Chondrocyte (in vitro differentiated cells): ENCODE data around the gene CLDN20. TPM values are rescaled to one million over a fixed set of nuclear protein-coding genes. Genes with fewer than 3 reads are reported as not detected.

ENCODE experiments used
- DNase-seq: peaks from one replicate; pipeline ENCODE4 v3.0.0; 2021; ENCODE audit warnings: mixed read lengths, low spot score
- H3K27ac Mint-ChIP-seq: one replicate; pipeline ENCODE4 v1.8.0; 2021; ENCODE audit warnings: mild to moderate bottlenecking, moderate library complexity, mixed read lengths; ENCODE audit not compliant: unreplicated experiment
- H3K27me3 Mint-ChIP-seq: 2 replicates; pipeline ENCODE4 v1.8.0; 2021; ENCODE audit warnings: low read depth, mixed read lengths
- H3K36me3 Mint-ChIP-seq: 2 replicates; pipeline ENCODE4 v1.8.0; 2021; ENCODE audit warnings: low read depth, mixed read lengths
- H3K4me1 Mint-ChIP-seq: 2 replicates; pipeline ENCODE4 v1.8.0; 2021; ENCODE audit warnings: low read depth, mild to moderate bottlenecking, mixed read lengths
- H3K4me3 Mint-ChIP-seq: one replicate; pipeline ENCODE4 v1.8.0; 2021; ENCODE audit warnings: mild to moderate bottlenecking, moderate library complexity, mixed read lengths; ENCODE audit not compliant: unreplicated experiment
- H3K9me3 Mint-ChIP-seq: 2 replicates; pipeline ENCODE4 v1.8.0; 2021; ENCODE audit warnings: low read depth, mixed read lengths
- total RNA-seq: library from RNA; stranded (reverse); gene quantifications from 3 replicates; pipeline ENCODE4 v1.2.1, GENCODE V29; 2021
- TF ChIP-seq, protein P1 (sequence below): fragments of 200-600 bp; sonication (generic); IDR thresholded peaks from 2 replicates; pipeline ENCODE4 v1.5.0; 2021; ENCODE audit warnings: antibody characterized with exemption, mild to moderate bottlenecking, moderate library complexity

Gene CLDN20
- total RNA-seq, 1 donor from 2014 or later: not detected

- Mint-ChIP-seq H3K4me3 (no peak overlapping the region), H3K27ac (no peak overlapping the region), H3K36me3 (peaks cover 1% of the 10 kb centered on the region), H3K9me3 (peaks cover 3% of the 10 kb centered on the region), H3K4me1 (no peaks in the 10 kb centered on the region), H3K27me3 (no peaks in the 10 kb centered on the region)
- TF ChIP-seq, protein P1, sequence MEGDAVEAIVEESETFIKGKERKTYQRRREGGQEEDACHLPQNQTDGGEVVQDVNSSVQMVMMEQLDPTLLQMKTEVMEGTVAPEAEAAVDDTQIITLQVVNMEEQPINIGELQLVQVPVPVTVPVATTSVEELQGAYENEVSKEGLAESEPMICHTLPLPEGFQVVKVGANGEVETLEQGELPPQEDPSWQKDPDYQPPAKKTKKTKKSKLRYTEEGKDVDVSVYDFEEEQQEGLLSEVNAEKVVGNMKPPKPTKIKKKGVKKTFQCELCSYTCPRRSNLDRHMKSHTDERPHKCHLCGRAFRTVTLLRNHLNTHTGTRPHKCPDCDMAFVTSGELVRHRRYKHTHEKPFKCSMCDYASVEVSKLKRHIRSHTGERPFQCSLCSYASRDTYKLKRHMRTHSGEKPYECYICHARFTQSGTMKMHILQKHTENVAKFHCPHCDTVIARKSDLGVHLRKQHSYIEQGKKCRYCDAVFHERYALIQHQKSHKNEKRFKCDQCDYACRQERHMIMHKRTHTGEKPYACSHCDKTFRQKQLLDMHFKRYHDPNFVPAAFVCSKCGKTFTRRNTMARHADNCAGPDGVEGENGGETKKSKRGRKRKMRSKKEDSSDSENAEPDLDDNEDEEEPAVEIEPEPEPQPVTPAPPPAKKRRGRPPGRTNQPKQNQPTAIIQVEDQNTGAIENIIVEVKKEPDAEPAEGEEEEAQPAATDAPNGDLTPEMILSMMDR: no peak
- no peak for DNase-seq
Observed at GRCh38 chr6:155235087-155235486, 28.7 kb upstream of the CLDN20 start.

GRCh38 chr6:155237613-155238012 is 26.2 kb upstream of the CLDN20 start:
- TF ChIP-seq, protein P1: no peak
- Mint-ChIP-seq H3K9me3 (peaks cover 3% of the 10 kb centered on the region), H3K4me3 (no peak overlapping the region), H3K36me3 (peaks cover 4% of the 10 kb centered on the region), H3K27ac (no peak overlapping the region), H3K27me3 (no peaks in the 10 kb centered on the region), H3K4me1 (no peaks in the 10 kb centered on the region)
- DNase-seq: no peak

DNA sequence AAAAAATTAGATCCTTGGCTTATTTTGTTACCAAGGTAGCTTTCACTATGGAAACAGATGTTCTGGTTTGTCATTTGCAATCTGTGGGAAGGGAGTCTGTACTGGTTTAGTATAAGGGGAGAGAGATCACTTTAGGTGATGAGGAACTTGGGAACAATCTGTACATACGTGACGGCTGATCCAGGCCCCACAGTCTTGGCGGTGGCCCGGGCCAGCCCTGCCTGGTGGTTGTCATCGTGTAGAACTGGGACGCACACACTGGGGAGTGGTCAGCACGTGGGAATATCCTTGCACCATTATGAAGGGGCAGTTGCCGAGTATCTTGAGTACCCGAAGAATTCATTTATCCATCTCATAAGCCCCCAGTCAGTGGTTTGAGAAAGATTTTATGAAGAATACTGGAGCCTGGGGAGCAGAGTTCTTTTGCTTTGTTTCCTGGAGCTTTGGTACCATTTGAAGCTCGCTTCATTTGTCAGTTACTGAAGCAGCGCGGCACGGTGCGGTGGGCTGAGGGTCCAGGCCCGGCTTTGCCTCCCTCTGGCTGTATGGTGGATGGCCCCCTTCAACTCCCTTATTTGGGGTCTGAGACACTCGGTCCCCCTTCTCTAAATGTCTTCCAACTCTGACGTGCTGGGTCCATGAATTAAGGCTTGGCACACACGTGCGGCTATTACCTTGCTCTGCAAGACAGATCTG is 22.8 kb upstream of the CLDN20 start:
- Mint-ChIP-seq H3K4me1 (peaks cover 14% of the 10 kb centered on the region), H3K9me3 (peaks cover 3% of the 10 kb centered on the region), H3K4me3 (no peak overlapping the region), H3K27ac (no peak overlapping the region), H3K27me3 (no peaks in the 10 kb centered on the region), H3K36me3 (peaks cover 4% of the 10 kb centered on the region)
- no peak for DNase-seq
- TF ChIP-seq, protein P1: no peak

DNA sequence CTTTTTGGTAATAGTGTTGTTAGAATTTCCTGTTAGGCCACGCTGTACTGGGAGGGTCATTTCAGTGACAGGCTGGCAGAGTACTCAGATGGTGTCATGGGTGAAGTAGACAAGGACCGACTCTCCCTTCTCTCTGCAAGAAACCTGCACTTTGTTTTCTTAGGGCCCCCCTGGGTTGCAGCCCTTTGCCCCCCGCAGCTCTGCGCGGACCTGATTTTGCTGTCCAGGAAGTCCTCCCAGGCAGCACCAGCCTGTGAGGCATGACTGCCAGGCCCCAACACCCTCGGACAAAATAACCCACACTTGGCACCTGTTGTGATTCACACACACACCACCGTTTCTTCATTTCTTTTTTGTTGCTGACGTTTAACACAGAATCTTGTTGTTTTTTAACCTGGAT is 21.8 kb upstream of the CLDN20 start:
- Mint-ChIP-seq H3K36me3 (peaks cover 4% of the 10 kb centered on the region), H3K27me3 (no peaks in the 10 kb centered on the region), H3K4me3 (no peak overlapping the region), H3K9me3 (peaks cover 3% of the 10 kb centered on the region), H3K27ac (no peak overlapping the region), H3K4me1 (peaks cover 22% of the 10 kb centered on the region)
- TF ChIP-seq, protein P1: no peak
- DNase-seq: no peak

GRCh38 chr6:155244434-155244833 is 19.4 kb upstream of the CLDN20 start:
- DNase-seq: no peak
- Mint-ChIP-seq H3K9me3 (no peaks in the 10 kb centered on the region), H3K27me3 (no peaks in the 10 kb centered on the region), H3K4me3 (no peak overlapping the region), H3K27ac (no peak overlapping the region), H3K36me3 (peaks cover 2% of the 10 kb centered on the region), H3K4me1 (peaks cover 45% of the 10 kb centered on the region)
- TF ChIP-seq, protein P1: no peak
